Endometrium (tissue), 2 donors: ENCODE measurements around the gene RGPD6.
"Not testable (repeated sequence)": the region's sequence is repeated elsewhere in the genome, so short reads cannot be mapped to it uniquely, and the experiment has no call there.

Experiments used
- FAIRE-seq: peaks from 2 replicates; lab custom pipeline; 2012; peaks lifted over from hg19 to GRCh38; lab: Jason Lieb, UNC
- donor health status: control.
- donor health status: control.

The RGPD6 gene

GRCh38 chr2:110481200-110481599, 95.8 kb downstream of the RGPD6 start:
- peak; percentile 63 for FAIRE-seq

- FAIRE-seq, result not testable (repeated sequence)
Observed at GRCh38 chr2:110480084-110480483, 96.9 kb downstream of the RGPD6 start.

GRCh38 chr2:110477370-110477769, 99.7 kb downstream of the RGPD6 start:
- not testable (repeated sequence) for FAIRE-seq

GRCh38 chr2:110476952-110477351, 100.1 kb downstream of the RGPD6 start:
- not testable (repeated sequence) for FAIRE-seq

- FAIRE-seq, result not testable (repeated sequence)
Observed at GRCh38 chr2:110475627-110476359, 101.2 kb downstream of the RGPD6 start.

GRCh38 chr2:110474898-110475297, 102.1 kb downstream of the RGPD6 start:
- not testable (repeated sequence) for FAIRE-seq

GRCh38 chr2:110473059-110473358, 104.0 kb downstream of the RGPD6 start:
- FAIRE-seq, result not testable (repeated sequence)

GRCh38 chr2:110472171-110473058, 104.6 kb downstream of the RGPD6 start, which contains the start of gene LIMS4:
TSS of gene LIMS4 (minus strand) at chr2:110472816. CDS start at chr2:110472778, 38 bp downstream.
- peak; percentile 48 for FAIRE-seq

- not testable (repeated sequence) for FAIRE-seq
Observed at GRCh38 chr2:110468921-110469320, 108.1 kb downstream of the RGPD6 start.

GRCh38 chr2:110465312-110465711, 111.7 kb downstream of the RGPD6 start:
- FAIRE-seq, result not testable (repeated sequence)
